ENCODE measurements around the gene ATF5.
A peak's percentile ranks its signal among the peaks of the same experiment; 100 is the strongest.

The ATF5 gene

GRCh38 chr19:49894879-49895565 lies 34.0 kb upstream of the ATF5 start:
- no peak for DNase-seq

DNA sequence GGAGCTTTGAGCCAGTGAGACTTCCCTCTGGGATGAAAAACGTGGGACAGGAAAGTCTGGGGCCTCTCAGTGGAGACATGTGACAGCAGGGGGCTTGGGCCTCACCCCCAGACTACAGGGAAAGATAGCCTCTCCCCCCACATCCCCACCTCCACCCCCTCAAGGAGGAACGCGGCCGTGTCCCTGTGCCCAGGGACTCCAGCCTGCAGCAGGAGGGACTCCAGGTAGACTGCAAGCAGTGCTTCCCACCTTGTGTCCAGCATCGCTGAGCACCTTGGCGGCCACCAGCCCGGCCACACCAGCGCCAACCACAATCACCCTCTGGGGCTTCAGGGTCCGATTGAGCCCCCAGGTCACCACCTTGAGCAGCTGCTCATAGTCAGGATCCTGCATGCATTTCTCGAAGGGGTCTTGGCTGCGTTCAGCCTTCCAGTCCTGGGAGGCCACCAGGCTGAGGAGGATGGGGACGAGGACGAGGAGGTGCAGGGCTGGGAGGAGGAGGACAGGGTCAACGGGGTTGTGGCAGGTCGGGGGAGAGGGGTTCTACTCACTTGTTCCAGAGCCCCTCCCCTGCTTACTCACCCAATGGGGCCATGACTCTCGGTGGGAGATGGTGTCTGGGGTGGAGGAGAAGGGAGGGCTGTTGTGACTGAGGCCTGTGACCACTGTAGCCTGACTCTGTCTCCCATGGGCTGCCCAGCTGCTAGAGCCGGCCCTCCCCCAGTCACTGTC lies 33.3 kb upstream of the ATF5 start:
- DNase-seq: no peak

GRCh38 chr19:49896863-49897621 lies 32.0 kb upstream of the ATF5 start, which contains the start of gene IL4I1:
IL4I1 (minus strand) TSS chr19:49896887; CDS start chr19:49896160, 727 bp downstream.
- DNase-seq: peak; percentile 49

DNA sequence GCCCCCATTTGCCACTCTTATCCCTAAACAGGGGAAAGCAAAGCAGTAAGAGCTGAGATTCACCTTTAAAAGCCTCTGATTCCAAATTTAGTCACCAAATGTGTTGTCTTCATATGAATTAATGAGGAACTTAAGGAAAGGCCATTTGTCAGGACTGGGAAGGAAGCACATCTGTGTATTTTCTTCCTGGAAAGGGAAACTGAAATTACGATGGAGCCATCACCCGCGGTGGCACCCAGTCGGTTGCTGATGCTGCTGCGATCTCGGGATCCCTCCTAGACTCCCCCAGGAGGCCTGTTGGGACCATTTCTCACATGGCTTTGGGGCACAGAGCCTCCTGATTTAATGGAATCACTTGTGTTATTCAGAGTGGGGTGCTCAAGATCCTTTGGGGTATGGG lies 24.9 kb upstream of the ATF5 start:
- no peak for DNase-seq

GRCh38 chr19:49906879-49907564 lies 22.0 kb upstream of the ATF5 start:
- DNase-seq: no peak

GRCh38 chr19:49907745-49908446 lies 21.1 kb upstream of the ATF5 start:
- DNase-seq: no peak

DNA sequence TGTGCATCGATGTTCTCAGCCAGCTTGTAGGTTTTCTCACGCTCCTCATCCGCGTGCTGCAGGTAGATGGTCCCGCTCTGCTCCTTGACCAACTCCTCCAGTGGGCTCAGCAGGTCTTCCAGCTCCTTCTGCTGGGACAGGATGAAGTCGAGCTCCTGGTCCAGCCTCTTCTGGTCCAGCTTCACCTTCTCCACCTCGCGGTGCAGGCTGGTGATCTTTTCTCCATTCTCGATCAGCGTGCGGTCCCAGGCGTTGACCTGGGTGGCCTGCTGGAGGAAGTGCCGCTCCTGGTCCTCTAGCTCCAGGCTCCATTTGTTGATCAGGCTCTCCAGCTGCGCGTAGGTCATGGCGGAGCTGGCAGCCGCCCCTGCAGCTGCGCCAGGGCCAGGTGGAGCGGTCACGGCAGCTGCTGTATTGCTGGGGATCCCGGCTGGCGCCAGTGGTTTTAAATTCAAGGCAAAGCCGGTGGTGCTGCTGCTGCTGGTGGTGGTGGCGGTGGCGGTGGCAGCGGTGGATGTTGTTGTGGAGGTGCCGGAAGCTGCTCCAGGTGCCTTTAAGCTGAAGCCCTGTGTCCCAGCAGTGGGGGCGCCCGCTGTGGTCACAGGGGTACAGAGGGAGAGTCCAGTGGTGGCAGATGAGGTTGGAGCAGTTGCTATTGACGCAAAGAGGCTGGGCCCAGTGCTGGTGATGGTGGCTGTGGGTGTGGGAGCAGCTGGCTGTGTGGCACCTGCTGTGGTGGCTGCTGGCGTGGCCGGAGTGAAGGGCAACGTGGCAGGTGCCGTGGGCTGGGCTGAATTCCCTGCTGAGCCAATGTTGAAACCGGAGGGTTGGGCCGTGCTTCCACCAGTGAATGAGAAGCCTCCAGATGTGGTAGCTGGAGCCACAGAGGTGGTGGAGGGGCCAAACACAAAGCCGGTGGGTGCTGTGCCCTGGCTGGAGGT lies 20.3 kb upstream of the ATF5 start:
- no peak for DNase-seq

DNA sequence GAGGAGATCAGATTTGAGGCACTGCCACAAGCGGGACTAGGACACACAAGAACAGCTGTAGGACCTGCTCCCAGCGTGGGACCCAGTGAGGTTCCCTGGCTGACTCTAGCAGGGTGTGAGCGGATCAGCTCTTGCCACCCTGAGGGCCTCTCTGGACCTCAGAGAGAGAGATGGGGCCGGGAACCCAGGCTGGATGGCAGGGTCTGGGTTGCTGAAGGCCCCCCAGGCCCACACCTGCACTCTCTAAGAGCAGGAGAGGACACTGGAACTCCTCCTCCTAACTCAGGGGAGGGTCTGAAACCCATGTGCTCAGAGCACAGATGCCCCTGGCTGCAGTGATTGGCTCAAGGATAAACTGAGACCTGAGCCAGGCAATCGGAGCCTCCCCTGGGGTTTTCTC lies 18.8 kb upstream of the ATF5 start:
- DNase-seq: no peak

- no peak for DNase-seq
Measured at GRCh38 chr19:49911381-49912145, 17.4 kb upstream of the ATF5 start.

GRCh38 chr19:49912965-49913685 lies 15.9 kb upstream of the ATF5 start:
- no peak for DNase-seq

DNA sequence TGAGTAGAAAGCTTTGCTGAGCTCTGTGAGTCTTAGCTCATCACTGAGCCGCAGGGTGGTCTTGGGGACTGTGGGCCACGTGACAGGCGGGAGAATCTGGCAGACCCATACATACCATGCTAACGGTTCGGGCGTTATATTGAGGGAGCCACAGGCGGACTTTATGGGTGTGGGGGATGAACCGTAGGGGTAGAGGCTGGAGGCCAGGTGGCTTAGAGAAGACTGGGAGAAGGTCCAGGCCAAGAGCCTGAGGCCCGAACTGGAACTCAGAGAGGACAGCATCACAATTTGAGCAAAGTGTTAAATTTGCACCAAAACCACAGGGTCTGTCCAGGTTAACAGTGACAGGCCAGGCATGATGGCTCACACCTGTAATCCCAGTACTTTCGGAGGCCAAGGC lies 15.3 kb upstream of the ATF5 start:
- DNase-seq: no peak

DNA sequence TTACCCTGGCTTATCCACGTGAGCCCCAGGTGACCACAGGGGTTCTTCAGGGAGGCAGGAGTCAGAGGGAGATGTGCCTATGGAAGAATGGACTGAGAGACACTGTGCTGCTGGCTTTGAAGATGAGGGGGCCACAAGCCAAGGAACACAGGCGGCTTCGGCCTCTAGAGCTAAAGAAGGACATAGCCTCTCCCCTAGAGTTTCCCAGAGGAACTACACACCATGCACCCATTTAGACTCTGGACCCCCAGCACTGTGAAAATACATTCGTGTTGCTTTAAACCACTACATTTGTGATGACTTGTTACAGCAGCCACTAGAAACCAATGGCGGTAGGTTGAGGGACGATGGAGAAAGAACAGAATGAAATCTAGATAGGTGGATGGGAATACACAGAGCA lies 13.7 kb upstream of the ATF5 start:
- no peak for DNase-seq

- DNase-seq: no peak
Measured at GRCh38 chr19:49916839-49917733, 11.9 kb upstream of the ATF5 start.

DNA sequence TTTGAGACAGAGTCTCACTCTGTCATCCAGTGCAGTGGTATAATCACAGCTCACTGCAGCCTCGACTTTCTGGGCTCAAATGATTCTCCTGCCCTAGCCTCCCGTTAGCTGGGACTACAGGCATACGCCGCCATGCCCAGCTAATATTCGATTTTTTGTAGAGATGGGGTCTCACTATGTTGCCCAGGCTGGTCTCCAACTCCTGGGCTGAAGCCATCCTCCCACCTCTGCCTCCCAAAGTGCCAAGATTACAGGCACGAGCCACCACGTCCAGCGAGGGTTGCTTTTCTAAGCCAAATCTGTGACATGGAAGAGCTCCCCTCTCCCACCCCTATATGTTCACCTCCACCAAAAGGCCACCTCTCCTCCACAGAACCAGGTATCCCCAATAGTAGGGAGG lies 10.9 kb upstream of the ATF5 start:
- DNase-seq: no peak

DNA sequence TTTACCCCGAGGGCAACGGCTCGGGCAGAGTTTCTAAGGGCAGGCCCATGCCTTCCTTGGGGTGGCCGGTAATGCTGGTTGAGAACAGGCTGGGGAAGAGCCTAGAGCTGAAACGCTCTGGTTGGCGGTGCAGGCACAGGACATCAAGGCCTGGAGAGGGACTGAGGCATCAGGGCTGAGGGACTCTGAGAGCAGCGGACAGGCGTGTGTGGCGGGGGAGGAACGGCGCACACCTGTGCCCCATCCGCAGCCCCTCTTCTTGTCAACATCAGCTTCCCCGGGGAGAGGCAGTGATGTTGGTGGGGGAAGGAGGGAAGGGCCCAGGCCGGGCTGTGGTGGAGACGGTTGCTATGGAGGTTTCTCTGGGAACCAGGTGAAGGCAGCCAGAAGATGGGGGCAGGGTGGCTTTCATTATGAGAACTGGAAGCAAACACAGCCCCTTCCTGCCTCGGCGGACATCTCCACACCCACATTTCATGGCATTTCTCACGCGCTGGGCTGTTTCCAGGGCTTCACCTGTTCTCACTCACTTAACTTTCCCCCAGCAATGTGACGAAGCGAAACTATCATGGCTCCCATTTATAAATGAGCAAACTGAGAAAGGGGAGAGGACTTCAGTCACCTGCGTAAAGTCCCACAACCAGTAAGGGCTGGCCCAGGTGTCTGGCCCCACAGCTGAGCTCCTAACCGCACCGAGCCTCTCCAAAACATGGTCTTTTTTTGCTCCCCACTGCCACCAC lies 8.2 kb upstream of the ATF5 start:
- DNase-seq: no peak

DNA sequence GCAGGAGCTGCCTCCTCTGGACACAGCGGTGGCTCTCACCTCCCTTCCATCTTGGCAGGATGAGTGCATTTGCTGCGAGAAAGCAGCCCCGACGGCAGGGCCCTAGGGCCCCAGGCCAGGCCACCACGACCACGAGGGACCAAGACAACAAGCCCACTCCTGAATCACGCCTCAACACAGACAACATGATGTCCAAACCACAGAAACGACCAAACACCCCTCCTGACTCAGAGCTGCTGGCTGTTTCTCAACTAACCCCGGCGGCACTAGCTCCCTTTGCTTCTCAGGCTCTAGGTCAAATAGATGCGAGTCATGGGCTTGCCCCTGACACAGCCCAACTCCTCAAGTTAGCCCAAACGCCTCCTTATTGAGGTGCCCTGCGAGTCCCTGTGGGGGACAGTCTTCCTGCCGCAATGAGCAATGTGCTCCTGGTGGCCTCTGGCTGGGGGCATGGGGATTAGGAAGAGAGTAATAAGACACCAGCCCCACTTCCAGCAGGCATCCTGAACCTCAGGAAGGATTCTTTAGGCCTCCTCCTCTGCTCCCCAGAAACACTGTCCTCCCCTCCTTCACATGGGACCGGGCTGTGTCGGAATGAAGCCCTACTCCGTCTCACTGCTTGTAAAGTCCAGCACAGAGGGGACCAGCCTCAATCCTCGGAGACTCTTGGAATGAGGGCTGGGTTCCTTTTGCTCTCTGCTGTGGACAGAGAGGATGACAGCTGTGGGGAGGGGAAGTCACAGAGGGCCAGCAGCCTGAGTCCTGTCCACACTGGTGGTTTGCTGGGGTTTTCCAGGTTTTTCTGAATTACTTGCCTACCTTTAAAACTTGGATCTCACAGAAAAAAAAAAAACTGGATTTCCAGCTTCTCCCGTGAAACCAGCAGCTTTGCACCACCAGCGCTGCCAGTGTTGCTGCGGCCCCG lies 6.9 kb upstream of the ATF5 start:
- no peak for DNase-seq
